SJSA1 (cell line): ENCODE measurements around the gene PHKG2. TPM values are rescaled to one million over a fixed set of nuclear protein-coding genes. Genes with fewer than 3 reads are reported as not detected.
A peak's percentile ranks its signal among the peaks of the same experiment; 100 is the strongest.

Source experiments
- DNase-seq, 2 experiments: peaks; one replicate each; pipeline ENCODE4 v3.0.0-alpha.2; 2015 to 2020; ENCODE audit warnings: low spot score in 2 of 2, low read depth in 1 of 2
- H3K27ac ChIP-seq: fragments of 250-450 bp; sonication (Bioruptor Pico); 2 replicates; pipeline ENCODE4 v1.5.1; 2020; ENCODE audit warnings: mild to moderate bottlenecking, moderate library complexity
- H3K27me3 ChIP-seq: fragments of 250-450 bp; sonication (Bioruptor Pico); replicated peaks from 2 replicates; pipeline ENCODE4 v1.5.1; 2020; ENCODE audit warnings: mild to moderate bottlenecking, moderate library complexity
- H3K36me3 ChIP-seq: fragments of 250-450 bp; sonication (Bioruptor Pico); 2 replicates; pipeline ENCODE4 v1.5.1; 2020; ENCODE audit warnings: mild to moderate bottlenecking
- H3K4me1 ChIP-seq: fragments of 250-450 bp; sonication (Bioruptor Pico); replicated peaks from 2 replicates; pipeline ENCODE4 v1.6.1; 2021; ENCODE audit warnings: mild to moderate bottlenecking
- H3K4me3 ChIP-seq: fragments of 250-450 bp; sonication (Bioruptor Pico); 2 replicates; pipeline ENCODE4 v1.5.1; 2020; ENCODE audit warnings: mild to moderate bottlenecking
- H3K9me3 ChIP-seq: fragments of 250-450 bp; sonication (Bioruptor Pico); replicated peaks from 2 replicates; pipeline ENCODE4 v1.5.1; 2020; ENCODE audit warnings: mild to moderate bottlenecking
- total RNA-seq: library from RNA; depleted of rRNA; stranded (reverse); fragments of >200 nt; shearing (Covaris generic); gene quantifications from 2 replicates; pipeline ENCODE4 v1.2.3, GENCODE V29; 2014

The PHKG2 gene
- total RNA-seq, 1 experiment from 2014 or later = 35.3 TPM

- Histone ChIP-seq H3K9me3 (no peaks in the 10 kb centered on the region), H3K27me3 (no peaks in the 10 kb centered on the region), H3K4me1 (peaks cover 21% of the 10 kb centered on the region), H3K36me3 (peaks cover 83% of the 10 kb centered on the region), H3K27ac (no peak overlapping the region), H3K4me3 (no peak overlapping the region)
- no peak for DNase-seq
Measured at GRCh38 chr16:30779596-30779995, 31.4 kb downstream of the PHKG2 start.

GRCh38 chr16:30780021-30780420 is 31.8 kb downstream of the PHKG2 start:
- peaks cover 17% of the 10 kb centered on the region for H3K4me1 ChIP-seq
- no peak overlapping the region for H3K27ac ChIP-seq
- H3K36me3 ChIP-seq = peaks cover 80% of the 10 kb centered on the region
- H3K27me3 ChIP-seq = no peaks in the 10 kb centered on the region
- H3K4me3 ChIP-seq = no peak overlapping the region
- H3K9me3 ChIP-seq = no peaks in the 10 kb centered on the region
- no peak for DNase-seq

GRCh38 chr16:30780549-30780948 is 32.3 kb downstream of the PHKG2 start:
- no peaks in the 10 kb centered on the region for H3K27me3 ChIP-seq
- H3K4me1 ChIP-seq = peaks cover 12% of the 10 kb centered on the region
- H3K4me3 ChIP-seq = no peak overlapping the region
- no peak for DNase-seq
- H3K36me3 ChIP-seq = peaks cover 79% of the 10 kb centered on the region
- no peaks in the 10 kb centered on the region for H3K9me3 ChIP-seq
- H3K27ac ChIP-seq = no peak overlapping the region

GRCh38 chr16:30782486-30783279 is 34.5 kb downstream of the PHKG2 start:
- peaks cover 9% of the 10 kb centered on the region for H3K4me1 ChIP-seq
- H3K36me3 ChIP-seq = peaks cover 69% of the 10 kb centered on the region
- DNase-seq = no peak
- no peak overlapping the region for H3K4me3 ChIP-seq
- H3K27me3 ChIP-seq = no peaks in the 10 kb centered on the region
- H3K27ac ChIP-seq = no peak overlapping the region
- no peaks in the 10 kb centered on the region for H3K9me3 ChIP-seq

GRCh38 chr16:30783280-30784109 is 35.3 kb downstream of the PHKG2 start:
- H3K36me3 ChIP-seq = peaks cover 62% of the 10 kb centered on the region
- peaks cover 12% of the 10 kb centered on the region for H3K4me1 ChIP-seq
- no peak overlapping the region for H3K27ac ChIP-seq
- no peak for DNase-seq
- H3K4me3 ChIP-seq = no peak overlapping the region
- no peaks in the 10 kb centered on the region for H3K9me3 ChIP-seq
- no peaks in the 10 kb centered on the region for H3K27me3 ChIP-seq

- no peak overlapping the region for H3K4me3 ChIP-seq
- no peak overlapping the region for H3K27ac ChIP-seq
- peaks cover 55% of the 10 kb centered on the region for H3K36me3 ChIP-seq
- no peaks in the 10 kb centered on the region for H3K27me3 ChIP-seq
- DNase-seq = no peak
- H3K4me1 ChIP-seq = peaks cover 12% of the 10 kb centered on the region
- H3K9me3 ChIP-seq = no peaks in the 10 kb centered on the region
Measured at GRCh38 chr16:30784215-30784614, 36.0 kb downstream of the PHKG2 start.

- peaks cover 12% of the 10 kb centered on the region for H3K4me1 ChIP-seq
- no peaks in the 10 kb centered on the region for H3K9me3 ChIP-seq
- H3K4me3 ChIP-seq = peak overlapping the region; percentile 74
- no peak for DNase-seq
- H3K27me3 ChIP-seq = no peaks in the 10 kb centered on the region
- H3K36me3 ChIP-seq = peaks cover 43% of the 10 kb centered on the region
- no peak overlapping the region for H3K27ac ChIP-seq
Measured at GRCh38 chr16:30785126-30786106, 37.2 kb downstream of the PHKG2 start.

GRCh38 chr16:30786115-30786935 is 38.1 kb downstream of the PHKG2 start:
- Histone ChIP-seq H3K27ac (peak overlapping the region; percentile 78), H3K36me3 (peaks cover 35% of the 10 kb centered on the region), H3K4me1 (peaks cover 12% of the 10 kb centered on the region), H3K4me3 (peak overlapping the region; percentile 74), H3K27me3 (no peaks in the 10 kb centered on the region), H3K9me3 (no peaks in the 10 kb centered on the region)
- DNase-seq = peak; percentile 46 to 73

- peak; percentile 72 to 84 for DNase-seq
- H3K9me3 ChIP-seq = no peaks in the 10 kb centered on the region
- peaks cover 12% of the 10 kb centered on the region for H3K4me1 ChIP-seq
- H3K36me3 ChIP-seq = peaks cover 27% of the 10 kb centered on the region
- peak within 1 kb of the TSS; percentile 74 for H3K4me3 ChIP-seq
- H3K27ac ChIP-seq = peak within 1 kb of the TSS; percentile 78
- no peaks in the 10 kb centered on the region for H3K27me3 ChIP-seq
Measured at GRCh38 chr16:30786936-30787612, 38.8 kb downstream of the PHKG2 start, which contains the start of gene ZNF629. Gene ZNF629, minus strand, starts transcription at chr16:30787205. Its CDS starts 2,723 bp downstream, at chr16:30784482.

GRCh38 chr16:30787613-30788378 is 39.6 kb downstream of the PHKG2 start:
- Histone ChIP-seq H3K4me3 (peak overlapping the region; percentile 74), H3K36me3 (peaks cover 20% of the 10 kb centered on the region), H3K4me1 (peaks cover 12% of the 10 kb centered on the region), H3K27ac (peak overlapping the region; percentile 78; the same call in 1 of the 2 replicates), H3K9me3 (no peaks in the 10 kb centered on the region), H3K27me3 (no peaks in the 10 kb centered on the region)
- DNase-seq = no peak

- Histone ChIP-seq H3K4me3 (no peak overlapping the region), H3K27me3 (no peaks in the 10 kb centered on the region), H3K36me3 (no peaks in the 10 kb centered on the region), H3K9me3 (no peaks in the 10 kb centered on the region), H3K27ac (no peak overlapping the region), H3K4me1 (no peaks in the 10 kb centered on the region)
- DNase-seq = no peak
Measured at GRCh38 chr16:30793508-30794069, 45.4 kb downstream of the PHKG2 start.
